SH-SY5Y (cell line): Measurements from ENCODE around the gene HNRNPF.

ENCODE experiments used
- GATA2 ChIP-seq: IDR thresholded peaks from 2 replicates; pipeline ENCODE4 v1.6.1; 2011; ENCODE audit warnings: mild to moderate bottlenecking, low read depth, low read length
- GATA3 ChIP-seq: IDR thresholded peaks from 2 replicates; pipeline ENCODE4 v1.6.1; 2011; ENCODE audit warnings: low read depth, mild to moderate bottlenecking, low read length, moderate library complexity

The HNRNPF gene, protein sequence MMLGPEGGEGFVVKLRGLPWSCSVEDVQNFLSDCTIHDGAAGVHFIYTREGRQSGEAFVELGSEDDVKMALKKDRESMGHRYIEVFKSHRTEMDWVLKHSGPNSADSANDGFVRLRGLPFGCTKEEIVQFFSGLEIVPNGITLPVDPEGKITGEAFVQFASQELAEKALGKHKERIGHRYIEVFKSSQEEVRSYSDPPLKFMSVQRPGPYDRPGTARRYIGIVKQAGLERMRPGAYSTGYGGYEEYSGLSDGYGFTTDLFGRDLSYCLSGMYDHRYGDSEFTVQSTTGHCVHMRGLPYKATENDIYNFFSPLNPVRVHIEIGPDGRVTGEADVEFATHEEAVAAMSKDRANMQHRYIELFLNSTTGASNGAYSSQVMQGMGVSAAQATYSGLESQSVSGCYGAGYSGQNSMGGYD

DNA sequence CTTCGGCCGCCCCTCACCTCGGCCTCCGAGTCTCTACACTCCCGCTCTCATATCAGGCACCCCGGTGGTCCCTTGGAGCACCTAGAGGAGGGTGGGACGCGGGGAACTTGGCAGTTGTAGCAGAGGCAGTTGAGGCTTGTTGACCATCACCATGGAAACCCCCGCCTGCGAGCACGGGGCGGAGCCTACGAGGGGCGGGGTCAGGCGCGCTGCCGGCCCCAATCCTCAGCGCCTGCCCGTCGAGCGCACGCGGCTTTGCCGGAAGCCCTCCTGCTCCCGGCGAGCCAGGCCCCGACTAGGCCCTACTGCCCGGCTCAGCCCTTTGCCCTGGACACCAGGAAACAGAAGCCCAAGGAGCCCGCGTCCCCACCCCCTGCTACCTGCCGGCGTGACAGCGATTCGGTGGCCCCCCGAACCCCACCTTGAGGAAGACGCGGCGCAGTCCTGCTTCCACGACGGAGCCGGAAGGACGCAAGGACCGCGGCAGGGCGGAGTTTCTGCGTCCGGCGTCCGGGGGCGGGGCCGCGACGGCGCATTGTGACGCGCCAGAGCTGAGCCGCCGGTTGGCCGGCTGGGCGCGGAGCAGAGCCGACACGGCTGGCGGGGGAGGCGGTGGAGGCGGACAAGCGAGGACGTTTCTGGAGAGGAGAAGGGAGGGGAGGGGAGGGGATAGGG lies at the start of gene HNRNPF:
HNRNPF (minus strand) TSS at position 477 of the 675 bp plus-strand sequence. CDS start 21,302 bp downstream, outside the sequence.
- TF ChIP-seq GATA2 = no peak
- no peak for TF ChIP-seq GATA3

DNA sequence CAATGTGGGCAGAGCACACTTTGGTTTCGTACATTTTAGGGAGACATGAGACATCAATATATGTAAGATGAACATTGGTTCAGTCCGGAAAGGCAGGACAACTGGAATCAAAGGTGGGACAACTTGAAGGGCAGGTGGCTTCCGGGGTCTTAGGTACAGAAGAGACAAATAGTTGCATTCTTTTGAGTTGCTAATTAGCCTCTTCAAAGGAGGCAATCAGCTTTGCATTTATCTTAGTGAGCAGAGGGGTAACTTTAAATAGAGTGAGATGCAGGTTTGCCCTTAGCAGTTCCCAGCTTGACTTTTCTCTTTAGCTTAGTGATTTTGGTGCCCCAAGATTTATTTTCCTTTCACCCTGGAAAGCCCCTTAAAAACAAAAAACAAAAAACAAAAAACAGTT lies 49.2 kb upstream of the HNRNPF start:
- TF ChIP-seq GATA2 (no peak), GATA3 (no peak)

DNA sequence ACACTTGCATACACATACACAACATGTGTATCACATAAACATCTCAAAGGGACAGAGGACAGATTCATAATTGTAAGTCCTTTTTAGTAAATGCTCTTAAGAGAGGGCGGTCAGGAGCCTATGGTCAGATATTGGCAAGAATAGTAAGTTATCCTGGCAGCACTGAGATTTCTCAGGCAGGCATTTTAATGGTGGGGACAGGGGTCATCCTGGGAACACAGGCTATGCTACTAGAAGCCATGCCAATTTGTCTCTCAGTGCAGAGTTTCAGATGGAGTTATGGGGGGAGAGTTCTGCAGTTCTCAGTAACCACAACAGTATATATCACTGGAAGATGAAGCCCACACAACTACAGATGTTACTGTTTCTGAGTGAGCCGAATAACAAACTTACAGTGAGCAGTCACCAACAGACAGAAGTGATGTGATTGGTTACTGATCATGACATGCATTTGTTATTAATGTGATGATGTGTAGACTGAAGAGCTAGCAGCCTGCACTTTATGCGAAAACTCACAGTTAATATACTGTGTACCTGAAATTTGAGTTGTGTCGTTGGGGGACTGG lies 44.4 kb upstream of the HNRNPF start:
- no peak for TF ChIP-seq GATA2
- no peak for TF ChIP-seq GATA3

DNA sequence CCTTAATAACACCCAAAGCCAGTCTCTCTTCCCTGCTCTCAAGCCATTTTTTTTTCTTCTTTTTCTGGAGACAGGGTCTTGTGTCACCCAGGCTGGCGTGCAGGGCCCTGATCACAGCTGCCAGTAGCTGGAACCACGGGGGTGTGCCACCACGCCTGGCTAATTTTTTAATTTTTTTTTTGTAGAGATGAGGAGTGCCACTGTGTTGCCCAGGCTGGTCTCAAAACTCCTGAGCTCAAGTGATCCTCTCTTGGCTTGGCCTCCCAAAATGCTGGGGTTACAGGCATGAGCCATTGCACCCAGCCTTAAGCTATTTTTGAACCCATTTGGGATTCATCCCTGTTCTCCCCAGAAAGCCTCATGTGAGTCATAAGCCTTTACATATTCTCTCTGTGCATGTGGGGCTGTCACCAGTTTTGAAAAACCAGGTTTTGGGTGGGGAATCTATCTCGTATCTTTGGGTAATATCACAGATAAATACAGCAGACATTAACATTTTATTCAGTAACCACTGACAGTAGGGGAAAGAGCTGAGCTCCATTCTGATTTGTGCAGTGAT lies 43.4 kb upstream of the HNRNPF start:
- TF ChIP-seq GATA2 (no peak), GATA3 (no peak)

DNA sequence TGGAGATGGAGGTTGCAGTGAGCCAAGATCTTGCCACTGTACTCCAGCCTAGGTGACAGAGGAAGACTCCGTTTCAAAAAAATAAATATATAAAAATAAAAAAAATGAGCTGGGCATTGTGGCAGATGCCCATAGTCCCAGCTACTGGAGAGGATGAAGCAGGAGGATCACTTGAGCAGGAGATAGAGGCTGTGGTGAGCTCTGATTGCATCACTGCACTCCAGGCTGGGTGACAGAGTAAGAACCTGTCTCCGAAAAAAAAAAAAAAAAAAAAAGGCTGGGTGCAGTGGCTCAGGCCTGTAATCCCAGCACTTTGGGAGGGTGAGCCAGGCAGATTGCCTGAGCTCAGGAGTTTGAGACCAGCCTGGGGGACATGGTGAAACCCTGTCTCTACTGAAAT lies 39.8 kb upstream of the HNRNPF start:
- no peak for TF ChIP-seq GATA3
- TF ChIP-seq GATA2 = no peak

DNA sequence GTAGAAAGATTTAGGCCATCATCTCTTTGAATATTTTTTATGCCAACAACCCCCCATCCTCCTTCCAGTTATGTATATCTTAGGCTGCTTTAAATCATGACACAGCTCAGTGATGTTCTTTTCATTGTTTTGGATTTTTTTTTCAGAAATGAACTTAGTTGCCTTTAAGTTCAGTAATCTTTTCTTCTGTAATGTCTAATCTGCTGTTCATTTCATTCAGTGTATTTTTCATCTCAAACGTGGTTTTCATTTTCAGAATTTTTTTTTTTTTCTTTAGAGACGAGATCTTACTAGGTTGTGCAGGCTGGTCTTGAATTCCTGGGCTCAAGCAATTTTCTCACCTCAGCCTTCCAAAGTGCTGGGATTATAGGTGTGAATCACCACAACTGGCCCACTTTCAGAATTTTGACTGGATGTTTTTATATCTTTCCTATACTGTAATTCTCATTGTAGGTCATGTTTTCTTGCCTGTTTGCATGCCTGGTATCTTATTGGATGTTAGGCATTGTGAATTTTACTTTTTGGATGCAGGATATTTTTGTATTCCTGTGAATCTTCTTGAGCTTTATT lies 36.0 kb upstream of the HNRNPF start:
- TF ChIP-seq GATA3 = no peak
- TF ChIP-seq GATA2 = no peak

DNA sequence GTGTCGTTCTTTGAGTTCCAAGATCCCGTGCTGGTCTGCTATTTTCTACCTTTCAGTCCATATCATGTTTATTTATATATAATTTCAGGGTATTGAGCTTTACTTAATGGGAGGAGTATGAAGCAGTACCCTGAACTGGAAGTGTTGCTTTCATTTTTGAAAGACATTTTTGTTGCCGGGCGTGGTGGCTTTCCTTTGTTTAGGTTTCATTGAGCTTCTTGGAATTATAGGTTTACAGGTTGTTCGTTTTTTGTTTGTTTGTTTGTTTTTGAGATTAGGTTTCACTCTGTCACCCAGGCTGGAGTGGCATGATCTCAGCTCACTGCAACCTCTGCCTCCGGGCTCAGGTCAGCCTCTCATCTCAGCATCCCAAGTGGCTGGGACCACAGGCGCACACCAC lies 35.3 kb upstream of the HNRNPF start:
- TF ChIP-seq GATA2 (no peak), GATA3 (no peak)

DNA sequence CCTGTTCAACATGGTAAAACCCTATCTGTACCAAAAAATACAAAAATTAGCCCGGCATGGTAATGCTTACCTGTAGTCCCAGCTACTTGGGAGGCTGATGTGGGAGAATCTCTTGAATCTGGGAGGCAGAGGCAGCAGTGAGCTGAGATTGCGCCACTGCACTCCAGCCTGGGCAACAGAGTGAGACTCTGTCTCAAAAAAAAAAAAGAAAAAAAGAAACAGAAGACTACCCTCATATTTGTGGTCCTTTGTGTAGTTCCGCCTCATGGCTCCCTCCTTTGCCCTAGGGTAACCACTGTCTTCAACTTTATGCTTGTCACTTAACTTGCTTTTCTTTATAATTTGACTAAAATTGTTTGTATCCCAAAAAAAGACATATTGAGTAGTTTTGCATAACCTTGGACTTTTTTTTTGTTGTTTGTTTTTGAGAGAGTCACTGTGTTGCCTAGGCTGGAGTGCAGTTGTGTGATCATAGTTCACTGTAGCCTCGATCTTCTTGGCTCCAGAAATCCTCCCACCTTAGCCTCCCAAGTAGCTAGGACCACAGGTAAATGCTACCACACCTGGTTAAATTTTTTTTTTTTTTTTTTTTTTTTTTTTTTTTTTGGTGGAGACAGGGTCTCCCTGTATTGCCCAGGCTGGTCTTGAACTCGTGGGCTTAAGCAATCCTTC lies 31.6 kb upstream of the HNRNPF start:
- TF ChIP-seq GATA3 (no peak), GATA2 (no peak)

DNA sequence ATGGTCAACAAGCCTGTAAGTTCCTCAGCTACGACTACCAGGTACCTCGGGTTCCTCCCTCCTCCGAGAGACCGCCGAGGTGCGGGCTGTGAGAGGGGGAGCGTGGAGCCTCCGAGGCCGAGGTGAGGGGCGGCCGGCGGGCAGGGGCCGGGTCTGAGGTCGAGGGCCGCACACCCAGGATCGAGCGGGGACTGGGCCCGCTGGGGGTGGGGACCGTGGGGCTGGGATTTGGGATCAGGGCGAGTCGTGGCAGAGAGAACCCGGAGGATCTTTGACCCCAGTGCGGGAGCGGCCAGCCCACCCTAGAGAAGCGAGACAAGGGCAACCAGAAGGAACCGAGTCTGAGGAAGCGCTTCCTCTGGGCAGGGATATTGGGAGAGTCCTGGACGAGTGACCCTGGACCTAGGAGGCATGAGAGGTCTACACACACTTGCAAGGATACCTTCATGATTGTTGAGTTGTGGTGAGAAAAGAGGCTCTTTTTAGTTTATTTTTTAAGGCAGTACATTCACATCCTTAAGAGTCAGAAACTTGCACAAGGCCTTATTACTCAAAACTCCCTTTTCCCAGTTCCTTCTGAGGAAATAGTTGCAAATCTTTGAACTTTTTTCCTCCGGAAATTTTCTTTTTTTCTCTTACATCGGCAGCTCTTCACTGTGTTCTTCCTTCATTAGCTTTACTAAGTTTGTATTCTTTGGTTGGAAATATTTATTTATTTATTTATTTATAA lies 28.3 kb upstream of the HNRNPF start:
- no peak for TF ChIP-seq GATA2
- TF ChIP-seq GATA3 = no peak

DNA sequence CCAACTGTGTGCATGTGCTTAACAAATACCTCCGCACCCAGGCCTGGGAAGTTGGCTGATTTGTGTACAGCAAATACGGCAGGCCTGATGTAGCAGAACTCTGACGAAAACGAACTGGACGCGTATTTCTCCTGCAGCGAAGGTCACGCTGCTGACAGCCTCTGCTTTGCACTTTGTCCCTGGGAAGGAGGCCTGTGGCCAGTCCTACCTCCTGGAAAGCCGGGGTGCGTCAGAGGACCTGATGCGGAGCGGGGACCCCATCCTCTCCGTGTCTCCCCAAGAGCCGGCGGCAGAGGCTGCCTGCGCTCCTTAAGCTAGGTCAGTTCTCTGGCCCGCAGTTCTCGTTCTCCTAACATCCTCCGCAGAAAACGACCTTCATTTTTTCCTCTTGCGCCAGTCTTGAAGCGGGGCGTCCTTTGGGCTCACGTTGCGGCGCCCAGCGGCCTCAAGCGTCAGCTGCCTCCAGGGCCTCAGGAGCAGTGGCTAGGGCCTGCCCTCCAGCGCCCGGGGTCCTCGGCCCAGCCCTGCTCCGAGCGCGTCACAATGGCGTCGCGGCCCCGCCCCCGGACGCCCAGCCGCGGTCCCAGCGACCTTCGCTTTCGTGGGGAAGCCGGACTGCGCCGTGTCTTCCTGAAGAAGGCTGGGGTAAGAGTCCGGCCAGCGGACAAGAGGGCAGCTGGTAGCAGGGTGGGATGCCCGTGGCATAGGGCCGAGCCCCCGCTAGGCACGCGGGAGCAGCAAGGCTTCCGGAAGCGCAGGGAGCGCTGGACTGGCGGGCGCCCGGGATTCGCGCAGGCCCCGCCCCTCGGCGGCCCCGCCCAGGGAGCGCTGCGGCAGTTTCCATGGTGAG lies 27.5 kb upstream of the HNRNPF start, which contains the start of gene ZNF487:
ZNF487 (plus strand) TSS at position 821 of the 850 bp plus-strand sequence. CDS start 38,703 bp downstream, outside the sequence.
- TF ChIP-seq GATA2 (no peak), GATA3 (no peak)

DNA sequence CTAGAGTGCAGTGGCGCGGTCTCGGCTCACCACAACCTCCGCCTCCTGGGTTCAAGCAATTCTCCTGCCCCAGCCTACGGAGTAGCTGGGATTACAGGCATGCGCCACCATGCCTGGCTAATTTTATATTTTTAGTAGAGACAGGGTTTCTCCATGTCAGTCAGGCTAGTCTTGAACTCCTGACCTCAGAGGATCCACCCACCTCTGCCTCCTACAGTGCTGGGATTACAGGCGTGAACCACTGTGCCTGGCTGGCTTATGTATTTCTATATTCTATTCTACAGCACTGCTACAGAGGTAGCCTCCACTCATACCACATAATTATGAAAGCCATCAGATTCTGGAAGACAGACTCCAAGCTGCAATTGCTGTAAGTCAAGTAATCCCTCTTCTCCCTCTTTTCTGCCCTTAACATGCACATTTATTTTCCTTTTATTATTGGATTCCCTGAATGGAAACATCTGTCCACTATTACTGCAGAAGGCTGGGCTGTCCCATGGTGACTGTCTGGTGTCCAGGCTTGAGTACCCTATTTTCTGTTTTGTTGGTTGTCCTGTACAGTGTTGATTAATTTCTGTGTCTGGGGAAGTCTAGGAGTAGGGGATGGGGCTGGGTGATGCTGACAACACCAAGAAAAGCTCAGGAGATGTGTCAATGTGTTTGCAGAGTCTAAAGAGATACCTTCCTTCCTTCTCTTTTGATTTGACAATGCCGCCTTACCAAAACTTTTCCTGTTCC lies 22.1 kb upstream of the HNRNPF start:
- no peak for TF ChIP-seq GATA2
- TF ChIP-seq GATA3 = no peak
